Ectodermal cell (in vitro differentiated cells): ENCODE data around the gene BNC2.
"Not testable (repeated sequence)": the region's sequence is repeated elsewhere in the genome, so short reads cannot be mapped to it uniquely, and the experiment has no call there.

Experiments
- H3K27ac ChIP-seq: 2 replicates; pipeline ENCODE4 v1.7.0; 2013; ENCODE audit warnings: mild to moderate bottlenecking, low read depth, low read length; ENCODE audit not compliant: insufficient read depth, poor library complexity, severe bottlenecking
- H3K27me3 ChIP-seq: 2 replicates; pipeline ENCODE4 v1.7.0; 2013; ENCODE audit warnings: mild to moderate bottlenecking, low read length; ENCODE audit not compliant: insufficient read depth, control insufficient read depth, poor library complexity, severe bottlenecking
- H3K36me3 ChIP-seq: one replicate; pipeline ENCODE4 v1.7.0; 2013; ENCODE audit warnings: low read length; ENCODE audit not compliant: control insufficient read depth, insufficient read depth
- H3K4me1 ChIP-seq: one replicate; pipeline ENCODE4 v1.7.0; 2013; ENCODE audit warnings: low read length; ENCODE audit not compliant: control insufficient read depth, insufficient read depth
- H3K4me3 ChIP-seq: 2 replicates; pipeline ENCODE4 v1.7.0; 2013; ENCODE audit warnings: low read depth, low read length, control low read depth; ENCODE audit not compliant: insufficient read depth
- H3K9me3 ChIP-seq: 2 replicates; pipeline ENCODE4 v1.7.0; 2013; ENCODE audit warnings: mild to moderate bottlenecking, low read length, moderate library complexity; ENCODE audit not compliant: control insufficient read depth
- WGBS, 2 experiments: methylation state at CpG; one replicate each; pipeline ENCODE4 v1.1.7; 2013; ENCODE audit warnings: missing lambda C conversion rate in 2 of 2; 5-methylcytosine and 5-hydroxymethylcytosine counted together

The BNC2 gene

GRCh38 chr9:16487915-16488314 is 382.6 kb downstream of the BNC2 start:
- WGBS, 2 experiments, result 68 to 76% methylated on average over 6 to 7 of the region's 7 CpGs
- no peak overlapping the region for H3K4me3 ChIP-seq
- peak overlapping the region; percentile 36 for H3K27ac ChIP-seq
- no peaks in the 10 kb centered on the region for H3K36me3 ChIP-seq
- H3K4me1 ChIP-seq, result peaks cover 26% of the 10 kb centered on the region
- H3K27me3 ChIP-seq, result no peaks in the 10 kb centered on the region
- no peaks in the 10 kb centered on the region for H3K9me3 ChIP-seq

- H3K27ac ChIP-seq, result peak overlapping the region; percentile 22
- H3K4me1 ChIP-seq, result peaks cover 26% of the 10 kb centered on the region
- H3K36me3 ChIP-seq, result no peaks in the 10 kb centered on the region
- no peak overlapping the region for H3K4me3 ChIP-seq
- H3K27me3 ChIP-seq, result no peaks in the 10 kb centered on the region
- WGBS, 2 experiments, result 53 to 57% methylated on average over 6 of the region's 6 CpGs
- no peaks in the 10 kb centered on the region for H3K9me3 ChIP-seq
These were observed 384.7 kb downstream of the BNC2 start for GRCh38 chr9:16485575-16486321.

- Histone ChIP-seq H3K4me1 (peaks cover 26% of the 10 kb centered on the region), H3K9me3 (no peaks in the 10 kb centered on the region), H3K4me3 (no peak overlapping the region), H3K27me3 (no peaks in the 10 kb centered on the region), H3K36me3 (no peaks in the 10 kb centered on the region), H3K27ac (no peak overlapping the region)
- 85 to 87% methylated on average over 3 of the region's 3 CpGs for WGBS, 2 experiments
These were observed 385.3 kb downstream of the BNC2 start for GRCh38 chr9:16485160-16485559.

- H3K4me3 ChIP-seq, result no peak overlapping the region
- WGBS, 2 experiments, result 76 to 88% methylated on average over 2 of the region's 2 CpGs
- no peak overlapping the region for H3K27ac ChIP-seq
- no peaks in the 10 kb centered on the region for H3K36me3 ChIP-seq
- H3K4me1 ChIP-seq, result peaks cover 26% of the 10 kb centered on the region
- no peaks in the 10 kb centered on the region for H3K9me3 ChIP-seq
- no peaks in the 10 kb centered on the region for H3K27me3 ChIP-seq
These were observed 385.7 kb downstream of the BNC2 start for GRCh38 chr9:16484744-16485143.

- H3K9me3 ChIP-seq, result no peaks in the 10 kb centered on the region
- 87 to 94% methylated on average over 5 of the region's 5 CpGs for WGBS, 2 experiments
- peaks cover 26% of the 10 kb centered on the region for H3K4me1 ChIP-seq
- no peak overlapping the region for H3K27ac ChIP-seq
- no peaks in the 10 kb centered on the region for H3K36me3 ChIP-seq
- H3K27me3 ChIP-seq, result no peaks in the 10 kb centered on the region
- no peak overlapping the region for H3K4me3 ChIP-seq
These were observed 386.3 kb downstream of the BNC2 start for GRCh38 chr9:16484180-16484579.

- WGBS, 2 experiments, result 92 to 95% methylated on average over 4 to 6 of the region's 6 CpGs
These were observed 387.7 kb downstream of the BNC2 start for GRCh38 chr9:16482764-16483163.

GRCh38 chr9:16480584-16480983 is 389.9 kb downstream of the BNC2 start:
- WGBS, 2 experiments, result 96 to 97% methylated on average over 20 of the region's 20 CpGs
- H3K9me3 ChIP-seq, H3K27ac ChIP-seq, H3K4me3 ChIP-seq, H3K4me1 ChIP-seq, H3K36me3 ChIP-seq, H3K27me3 ChIP-seq: not testable (repeated sequence)

More at GRCh38 chr9:16482764-16483163, 387.7 kb downstream of the BNC2 start:
- Histone ChIP-seq H3K4me1 (peaks cover 17% of the 10 kb centered on the region), H3K27me3 (no peaks in the 10 kb centered on the region), H3K4me3 (no peak overlapping the region), H3K9me3 (no peaks in the 10 kb centered on the region), H3K27ac (no peak overlapping the region), H3K36me3 (no peaks in the 10 kb centered on the region)

GRCh38 chr9:16475996-16476395 is 394.5 kb downstream of the BNC2 start:
- WGBS, 2 experiments, result 98% methylated on average over 6 to 7 of the region's 7 CpGs
- Histone ChIP-seq H3K9me3 (no peaks in the 10 kb centered on the region), H3K4me1 (no peaks in the 10 kb centered on the region), H3K27ac (no peak overlapping the region), H3K27me3 (no peaks in the 10 kb centered on the region), H3K4me3 (no peak overlapping the region), H3K36me3 (no peaks in the 10 kb centered on the region)

- 92% methylated on average over 3 of the region's 3 CpGs for WGBS, 2 experiments
- Histone ChIP-seq H3K4me3 (no peak overlapping the region), H3K9me3 (no peaks in the 10 kb centered on the region), H3K36me3 (no peaks in the 10 kb centered on the region), H3K27me3 (no peaks in the 10 kb centered on the region), H3K4me1 (no peaks in the 10 kb centered on the region), H3K27ac (no peak overlapping the region)
These were observed 395.2 kb downstream of the BNC2 start for GRCh38 chr9:16475257-16475656.

GRCh38 chr9:16469184-16469583 is 401.3 kb downstream of the BNC2 start:
- WGBS, 2 experiments, result 92 to 94% methylated on average over 4 of the region's 4 CpGs
- H3K4me3 ChIP-seq, result no peak overlapping the region
- no peaks in the 10 kb centered on the region for H3K36me3 ChIP-seq
- no peaks in the 10 kb centered on the region for H3K9me3 ChIP-seq
- H3K4me1 ChIP-seq, result no peaks in the 10 kb centered on the region
- H3K27me3 ChIP-seq, result no peaks in the 10 kb centered on the region
- H3K27ac ChIP-seq, result no peak overlapping the region
